Measurements from ENCODE around the gene SSX7.
"Not testable (repeated sequence)": the region's sequence is repeated elsewhere in the genome, so short reads cannot be mapped to it uniquely, and the experiment has no call there.

SSX7 gene

GRCh38 chrX:52654800-52655199 is at the start of gene SSX7:
Gene SSX7, minus strand, starts transcription at chrX:52654900. Its CDS starts 1,428 bp downstream, at chrX:52653472.
- not testable (repeated sequence) for DNase-seq (ENCODE audit: low read depth in 2 of 2)

GRCh38 chrX:52692034-52692433 is 37.3 kb upstream of the SSX7 start:
- DNase-seq (ENCODE audit: low read depth in 2 of 2), result not testable (repeated sequence)

GRCh38 chrX:52662218-52662617 is 7.5 kb upstream of the SSX7 start:
- DNase-seq (ENCODE audit: low read depth in 2 of 2), result not testable (repeated sequence)

GRCh38 chrX:52655475-52655874 is 775 bp upstream of the SSX7 start:
- not testable (repeated sequence) for DNase-seq (ENCODE audit: low read depth in 2 of 2)

- DNase-seq (ENCODE audit: low read depth in 2 of 2), result not testable (repeated sequence)
Observed at GRCh38 chrX:52650676-52651075, 4.0 kb downstream of the SSX7 start.

- DNase-seq (ENCODE audit: low read depth in 2 of 2), result not testable (repeated sequence)
Observed at GRCh38 chrX:52648956-52649355, 5.7 kb downstream of the SSX7 start.

DNA sequence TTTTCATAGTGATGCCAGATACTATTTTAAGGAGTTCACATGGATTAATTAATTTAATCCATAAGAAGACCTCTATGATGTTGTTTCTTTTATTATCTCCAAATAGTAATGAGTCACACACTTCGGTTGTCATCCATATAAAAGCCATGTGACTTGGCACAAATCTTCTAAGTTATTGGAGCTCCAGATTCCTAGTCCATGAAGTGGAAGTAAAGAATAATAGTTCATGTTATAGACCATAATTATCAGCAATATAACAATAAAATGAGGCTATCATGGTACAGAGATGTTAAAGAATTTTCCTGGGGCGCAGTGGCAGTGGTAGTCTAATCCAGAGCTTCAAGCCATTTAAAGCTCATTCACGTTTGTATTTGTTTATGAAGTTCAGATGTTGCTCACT is 26.2 kb downstream of the SSX7 start:
- DNase-seq (ENCODE audit: low read depth in 2 of 2), result not testable (repeated sequence)

GRCh38 chrX:52620661-52621060 is 34.0 kb downstream of the SSX7 start:
- DNase-seq (ENCODE audit: low read depth in 2 of 2), result not testable (repeated sequence)

DNA sequence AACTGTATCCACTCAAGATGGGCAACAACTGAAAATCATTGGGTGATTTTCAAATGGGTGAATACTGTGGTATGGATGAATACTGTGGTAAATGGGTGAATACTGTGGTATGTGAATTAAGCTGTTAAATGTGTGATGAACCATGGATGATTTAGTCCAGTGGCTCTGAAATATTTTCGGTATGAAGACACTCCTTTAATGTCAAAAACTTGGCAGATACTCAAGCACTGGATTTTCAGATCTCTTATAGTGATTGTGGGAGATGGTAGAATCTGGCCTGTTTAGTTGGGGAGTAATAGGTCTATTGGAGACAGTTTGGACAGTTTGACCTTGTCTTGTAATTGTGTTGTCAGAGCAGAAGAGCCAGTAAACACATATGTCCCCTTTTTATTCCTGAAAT is 45.7 kb downstream of the SSX7 start:
- DNase-seq (ENCODE audit: low read depth in 2 of 2), result no peak

DNA sequence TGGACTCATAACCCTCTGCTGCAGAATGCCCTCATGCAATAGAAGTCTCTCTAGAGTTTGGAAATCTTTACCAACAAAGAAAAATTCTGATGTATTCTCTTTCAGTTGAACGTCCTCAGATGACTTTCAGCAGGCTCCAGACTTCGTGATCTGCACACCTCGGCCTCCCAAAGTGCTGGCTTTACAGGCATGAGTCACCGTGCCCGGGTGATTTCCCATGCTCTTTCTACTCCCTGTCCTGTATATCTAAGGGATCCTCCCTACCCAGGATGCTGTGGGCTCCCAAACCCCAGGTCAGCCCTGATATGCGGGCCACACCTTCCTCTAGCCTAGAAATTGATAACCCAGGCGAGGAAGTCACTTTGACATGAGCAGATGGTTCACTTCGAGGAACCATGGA is 51.5 kb downstream of the SSX7 start:
- not testable (repeated sequence) for DNase-seq (ENCODE audit: low read depth in 2 of 2)

DNA sequence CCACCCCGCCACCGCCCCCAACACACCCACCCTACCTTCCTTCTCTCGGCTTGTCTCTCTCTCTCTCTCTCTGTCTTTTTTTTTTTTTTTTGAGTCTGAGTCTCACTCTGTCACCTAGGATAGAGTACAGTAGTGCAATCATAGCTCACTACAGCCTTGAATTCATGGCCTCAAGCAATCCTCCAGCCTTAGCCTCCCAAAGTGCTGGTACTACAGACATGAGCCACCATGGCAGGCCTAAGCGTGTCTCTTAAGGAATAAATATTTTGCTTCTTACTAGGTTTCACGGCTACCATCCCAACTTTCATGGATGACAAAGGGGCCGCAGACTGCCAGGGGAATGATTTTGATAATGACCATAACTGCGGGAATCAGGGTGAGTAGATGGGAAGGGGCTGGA is 55.8 kb downstream of the SSX7 start:
- DNase-seq (ENCODE audit: low read depth in 2 of 2), result no peak

GRCh38 chrX:52594658-52595057 is 60.0 kb downstream of the SSX7 start:
- no peak for DNase-seq (ENCODE audit: low read depth in 2 of 2)

All from stimulated activated CD4-positive, alpha-beta T cell treated with anti-CD3 and anti-CD28 coated beads, Interleukin-4, amount 100 ng/mL, for 48 hours (primary cell).